SK-N-SH (cell line): ENCODE data around the gene ESPL1. TPM values are rescaled to one million over a fixed set of nuclear protein-coding genes. Genes with fewer than 3 reads are reported as not detected.

ENCODE experiments used
- CTCF ChIA-PET: fragments of 300-600, 350-600 bp; formaldehyde crosslinking; extraction: SDS; loops from one replicate; lab custom pipeline; 2021; lab: Yijun Ruan, JAX
- POLR2A ChIA-PET: fragments of 350-600 bp; sonication (Branson Sonifier 250); formaldehyde crosslinking; extraction: SDS; loops from one replicate; lab custom pipeline; 2020; ENCODE audit warnings: antibody characterized with exemption, inconsistent platforms; lab: Yijun Ruan, JAX
- DNase-seq: peaks from one replicate; pipeline ENCODE4 v3.0.0; 2012
- H2AFZ ChIP-seq: fragments of 200-600 bp; sonication (generic); 2 replicates; pipeline ENCODE4 v1.8.1; 2016; ENCODE audit warnings: antibody characterized with exemption, mild to moderate bottlenecking, low read depth
- H3F3A ChIP-seq: fragments of 200-600 bp; sonication (generic); replicated peaks from 2 replicates; pipeline ENCODE3; 2016; ENCODE audit warnings: antibody characterized with exemption, mild to moderate bottlenecking; ENCODE audit not compliant: insufficient read depth
- H3K27ac ChIP-seq, 2 experiments: fragments of 200-500 bp in 1 of 2; fragments of 200-600 bp in 1 of 2; sonication (Bioruptor generic) in 1 of 2; sonication (generic), shearing (Covaris generic) in 1 of 2; 2 replicates each; pipeline versions ENCODE4 v1.5.1 to v1.6.1; 2014 to 2016; ENCODE audit warnings: low read depth in 2 of 2, inconsistent platforms in 1 of 2, low read length in 1 of 2, mild to moderate bottlenecking in 1 of 2, mixed read lengths in 1 of 2
- H3K27me3 ChIP-seq: fragments of 200-600 bp; sonication (generic), shearing (Covaris generic); 2 replicates; pipeline ENCODE4 v1.6.1; 2016; ENCODE audit warnings: mixed run types; ENCODE audit not compliant: insufficient read depth
- H3K36me3 ChIP-seq, 2 experiments: fragments of 200-500 bp in 1 of 2; fragments of 200-600 bp in 1 of 2; sonication (Bioruptor generic) in 1 of 2; sonication (generic) in 1 of 2; replicated peaks in 1 of 2; 2 replicates each; pipeline versions ENCODE3 to v1.5.1; 2014 to 2016; ENCODE audit warnings: low read length in 1 of 2, mild to moderate bottlenecking in 1 of 2; ENCODE audit not compliant: insufficient read depth in 2 of 2, control insufficient read depth in 1 of 2
- H3K4me1 ChIP-seq, 2 experiments: fragments of 200-500 bp in 1 of 2; fragments of 200-600 bp in 1 of 2; sonication (Bioruptor generic) in 1 of 2; sonication (generic), shearing (Covaris generic) in 1 of 2; 2 replicates each; pipeline versions ENCODE4 v1.5.1 to v1.6.1; 2014 to 2016; ENCODE audit warnings: low read depth in 1 of 2, low read length in 1 of 2, mixed run types in 1 of 2; ENCODE audit not compliant: insufficient read depth in 2 of 2, control insufficient read depth in 1 of 2
- H3K4me2 ChIP-seq: fragments of 200-600 bp; sonication (generic), shearing (Covaris generic); 2 replicates; pipeline ENCODE4 v1.6.1; 2017; ENCODE audit warnings: mixed run types
- H3K4me3 ChIP-seq, 2 experiments: fragments of 200-500 bp in 1 of 2; fragments of 200-600 bp in 1 of 2; sonication (Bioruptor generic) in 1 of 2; sonication (generic), shearing (Covaris generic) in 1 of 2; 2 replicates each; pipeline versions ENCODE4 v1.5.1 to v1.8.1; 2014 to 2016; ENCODE audit warnings: low read depth in 2 of 2, inconsistent platforms in 1 of 2, low read length in 1 of 2, mild to moderate bottlenecking in 1 of 2, mixed read lengths in 1 of 2, moderate library complexity in 1 of 2
- H3K79me2 ChIP-seq: fragments of 200-600 bp; sonication (generic); 2 replicates; pipeline ENCODE4 v1.8.1; 2017; ENCODE audit warnings: mild to moderate bottlenecking; ENCODE audit not compliant: insufficient read depth
- H3K9ac ChIP-seq: fragments of 200-600 bp; sonication (generic); 2 replicates; pipeline ENCODE4 v1.6.1; 2017; ENCODE audit warnings: mixed run types
- H3K9me2 ChIP-seq: fragments of 200-600 bp; sonication (generic); 2 replicates; pipeline ENCODE4 v1.6.1; 2017; ENCODE audit warnings: mixed run types
- H3K9me3 ChIP-seq: fragments of 200-600 bp; sonication (generic); 2 replicates; pipeline ENCODE4 v1.6.1; 2017; ENCODE audit warnings: mixed run types, mild to moderate bottlenecking, moderate library complexity
- H4K20me1 ChIP-seq: fragments of 200-600 bp; sonication (generic); 2 replicates; pipeline ENCODE4 v1.6.1; 2017; ENCODE audit warnings: mild to moderate bottlenecking, mixed run types; ENCODE audit not compliant: insufficient read depth
- EZH2phosphoT487 ChIP-seq: fragments of 200-600 bp; sonication (generic); IDR thresholded peaks from 2 replicates; pipeline ENCODE4 v1.6.1; 2017; ENCODE audit warnings: low read depth, mixed run types, mild to moderate bottlenecking, antibody characterized with exemption, moderate library complexity, borderline replicate concordance
- FOSL2 ChIP-seq: IDR thresholded peaks from 2 replicates; pipeline ENCODE4 v1.4.0; 2012; ENCODE audit warnings: low read depth, mild to moderate bottlenecking, moderate library complexity, borderline replicate concordance
- FOXM1 ChIP-seq: IDR thresholded peaks from 2 replicates; pipeline ENCODE4 v1.4.0; 2012; ENCODE audit warnings: low read depth, mild to moderate bottlenecking
- GABPA ChIP-seq: IDR thresholded peaks from 2 replicates; pipeline ENCODE4 v1.4.0; 2012; ENCODE audit warnings: low read depth, mild to moderate bottlenecking
- GATA2 ChIP-seq: sonication (generic); formaldehyde crosslinking; IDR thresholded peaks from 2 replicates; pipeline ENCODE4 v1.5.0; 2020; ENCODE audit warnings: mild to moderate bottlenecking, missing genetic modification reagents
- MEF2A ChIP-seq: IDR thresholded peaks from 2 replicates; pipeline ENCODE4 v1.4.0; 2012; ENCODE audit warnings: low read depth, borderline replicate concordance
- NFIC ChIP-seq: IDR thresholded peaks from 2 replicates; pipeline ENCODE4 v1.4.0; 2012; ENCODE audit warnings: borderline replicate concordance
- POLR2AphosphoS5 ChIP-seq: IDR thresholded peaks from 2 replicates; pipeline ENCODE4 v1.6.1; 2012; ENCODE audit warnings: low read depth, low read length
- RAD21 ChIP-seq: IDR thresholded peaks from 2 replicates; pipeline ENCODE4 v1.6.1; 2012; ENCODE audit warnings: mild to moderate bottlenecking, low read length
- RCOR1 ChIP-seq: fragments of 150-350 bp; IDR thresholded peaks from 2 replicates; pipeline ENCODE4 v1.6.1; 2017; ENCODE audit warnings: antibody characterized with exemption, low read length
- RFX5 ChIP-seq: IDR thresholded peaks from 2 replicates; pipeline ENCODE4 v1.6.1; 2012; ENCODE audit warnings: mild to moderate bottlenecking, improper control_type of control experiment, low read length
- RXRA ChIP-seq: IDR thresholded peaks from 2 replicates; pipeline ENCODE4 v1.4.0; 2012; ENCODE audit warnings: low read depth, mild to moderate bottlenecking, borderline replicate concordance
- SIN3A ChIP-seq: IDR thresholded peaks from 2 replicates; pipeline ENCODE4 v1.6.1; 2012; ENCODE audit warnings: low read depth, mild to moderate bottlenecking, low read length, moderate library complexity, borderline replicate concordance
- TAF1 ChIP-seq: IDR thresholded peaks from 2 replicates; pipeline ENCODE4 v1.6.1; 2012; ENCODE audit warnings: low read depth, mild to moderate bottlenecking, low read length, moderate library complexity, borderline replicate concordance
- YY1 ChIP-seq: IDR thresholded peaks from 2 replicates; pipeline ENCODE4 v1.4.0; 2012; ENCODE audit warnings: low read depth, mild to moderate bottlenecking
- WGBS: methylation state at CpG from one replicate; pipeline ENCODE4 v1.1.6; 2017; ENCODE audit warnings: low lambda C conversion rate; 5-methylcytosine and 5-hydroxymethylcytosine counted together
- polyA plus RNA-seq, 3 experiments: library from polyadenylated mRNA; depleted of rRNA; stranded (reverse); fragments of >200 nt; gene quantifications; 2 replicates each; pipeline ENCODE4 v1.2.3, GENCODE V29; 2012
- TF ChIP-seq, protein P1 (sequence below): IDR thresholded peaks from 2 replicates; pipeline ENCODE4 v1.6.1; 2012; ENCODE audit warnings: mild to moderate bottlenecking, low read depth, low read length, moderate library complexity
- TF ChIP-seq, protein P2 (sequence below): IDR thresholded peaks from 2 replicates; pipeline ENCODE4; 2012
- TF ChIP-seq, protein P3 (sequence below): IDR thresholded peaks from 2 replicates; pipeline ENCODE4 v1.4.0; 2012; ENCODE audit warnings: low read depth, borderline replicate concordance

ESPL1 gene
- polyA plus RNA-seq, 1 of the 3 experiments (the other 2 are of a cell fraction) = 8.6 TPM

DNA sequence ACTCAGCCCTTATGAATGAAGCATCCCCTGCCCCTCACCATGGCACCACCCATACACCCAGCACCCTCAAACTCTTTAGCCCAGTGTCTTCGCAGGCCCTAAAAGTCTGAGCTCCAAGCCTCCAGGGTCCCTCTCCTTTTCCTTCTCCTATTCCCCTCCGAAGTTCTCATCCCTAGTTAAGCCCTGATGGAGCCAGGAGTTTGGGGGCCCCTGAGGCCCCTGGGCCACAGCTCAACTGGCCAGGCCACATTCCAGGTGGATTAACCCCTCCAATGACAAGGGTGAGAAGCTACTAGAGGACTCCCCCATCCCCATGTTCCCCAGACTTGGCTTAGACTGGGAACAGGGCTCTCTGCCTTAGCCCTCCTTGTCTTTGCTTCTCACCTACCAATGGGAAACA lies 38.6 kb upstream of the ESPL1 start:
- H3K4me3 ChIP-seq = no peak overlapping the region
- peaks cover 43 to 52% of the 10 kb centered on the region in 2 experiments; a peak in 3 of 4 replicates for H3K4me1 ChIP-seq
- WGBS = 84% methylated on average over 2 of the region's 2 CpGs
- peaks cover 9% of the 10 kb centered on the region for H3F3A ChIP-seq
- ChIA-PET CTCF (interaction anchor here (1.4 to 1.6 kb wide), 4 partner anchors 10 to 22 kb away, joined by 3 to 5 read pairs (median 4); a partner anchor contains a TSS), POLR2A (no interaction called here)
- no peaks in the 10 kb centered on the region for H3K9me2 ChIP-seq
- no peaks in the 10 kb centered on the region for H3K9me3 ChIP-seq
- no peak overlapping the region for H2AFZ ChIP-seq
- no peaks in the 10 kb centered on the region for H4K20me1 ChIP-seq
- no peak for TF ChIP-seq RAD21
- TF ChIP-seq YY1 = no peak
- no peak for TF ChIP-seq RCOR1
- H3K9ac ChIP-seq = no peak overlapping the region
- no peak for DNase-seq
- peak overlapping the region; percentile 91; the same call in 1 of the 2 replicates for H3K4me2 ChIP-seq
- no peaks in the 10 kb centered on the region for H3K27me3 ChIP-seq
- H3K79me2 ChIP-seq = peaks cover 5% of the 10 kb centered on the region; the same call in 1 of the 2 replicates
- no peak overlapping the region for H3K27ac ChIP-seq
- H3K36me3 ChIP-seq = peaks cover 0 to 8% of the 10 kb centered on the region in 2 experiments

DNA sequence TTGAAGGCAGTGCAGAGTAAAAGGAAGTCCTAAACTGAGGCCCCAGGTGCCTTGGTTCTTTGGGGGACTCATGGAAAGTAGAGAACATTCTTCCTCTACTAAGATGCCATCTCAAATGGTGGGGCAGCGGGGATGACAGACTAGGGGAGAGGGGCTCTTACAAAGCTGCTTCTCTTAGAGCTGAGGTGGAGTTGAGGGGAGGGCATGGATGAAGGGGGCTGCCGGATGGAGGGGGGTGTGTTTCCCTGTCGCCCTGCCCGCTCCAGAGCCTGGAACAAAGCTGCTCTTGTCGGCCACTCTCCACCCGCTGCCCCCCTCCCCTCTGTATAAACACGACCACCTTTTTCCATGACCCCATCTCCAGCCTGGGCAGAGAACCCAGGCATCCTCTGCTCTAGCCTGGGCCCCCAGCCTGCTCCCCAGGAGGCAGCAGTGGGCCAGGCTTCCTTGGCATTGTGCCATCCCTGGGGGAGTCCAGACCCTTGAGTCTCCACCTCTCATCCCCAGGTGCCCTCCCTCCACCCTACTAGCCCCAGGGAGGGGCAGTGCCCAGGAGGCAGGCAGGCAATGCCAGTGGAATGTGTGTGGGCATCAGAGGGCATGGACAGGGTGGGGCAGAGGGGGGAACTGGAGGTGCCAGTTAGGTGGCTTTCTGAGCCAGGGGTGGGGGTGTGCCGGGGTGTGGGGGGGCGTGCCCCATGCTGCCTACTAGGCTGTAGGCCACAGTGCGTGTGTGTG lies 37.8 kb upstream of the ESPL1 start:
- CTCF ChIA-PET = interaction anchor here (1.3 to 1.4 kb wide), 2 partner anchors 18 to 21 kb away, joined by 3 to 5 read pairs; a partner anchor contains a TSS
- POLR2A ChIA-PET = no interaction called here
- Histone ChIP-seq H3F3A (peaks cover 9% of the 10 kb centered on the region), H3K9ac (no peak overlapping the region), H3K4me2 (peak overlapping the region; percentile 91; the same call in 1 of the 2 replicates), H3K36me3 (peaks cover 0 to 8% of the 10 kb centered on the region in 2 experiments), H3K9me3 (no peaks in the 10 kb centered on the region), H3K27me3 (no peaks in the 10 kb centered on the region), H2AFZ (no peak overlapping the region), H3K9me2 (no peaks in the 10 kb centered on the region), H3K4me3 (no peak overlapping the region), H4K20me1 (no peaks in the 10 kb centered on the region), H3K27ac (no peak overlapping the region), H3K4me1 (peaks cover 38 to 52% of the 10 kb centered on the region in 2 experiments; a peak in 3 of 4 replicates), H3K79me2 (peaks cover 5% of the 10 kb centered on the region; the same call in 1 of the 2 replicates)
- no peak for TF ChIP-seq GABPA
- TF ChIP-seq SIN3A = no peak
- TF ChIP-seq YY1 = no peak
- TF ChIP-seq FOSL2 = no peak
- TF ChIP-seq, protein P1, sequence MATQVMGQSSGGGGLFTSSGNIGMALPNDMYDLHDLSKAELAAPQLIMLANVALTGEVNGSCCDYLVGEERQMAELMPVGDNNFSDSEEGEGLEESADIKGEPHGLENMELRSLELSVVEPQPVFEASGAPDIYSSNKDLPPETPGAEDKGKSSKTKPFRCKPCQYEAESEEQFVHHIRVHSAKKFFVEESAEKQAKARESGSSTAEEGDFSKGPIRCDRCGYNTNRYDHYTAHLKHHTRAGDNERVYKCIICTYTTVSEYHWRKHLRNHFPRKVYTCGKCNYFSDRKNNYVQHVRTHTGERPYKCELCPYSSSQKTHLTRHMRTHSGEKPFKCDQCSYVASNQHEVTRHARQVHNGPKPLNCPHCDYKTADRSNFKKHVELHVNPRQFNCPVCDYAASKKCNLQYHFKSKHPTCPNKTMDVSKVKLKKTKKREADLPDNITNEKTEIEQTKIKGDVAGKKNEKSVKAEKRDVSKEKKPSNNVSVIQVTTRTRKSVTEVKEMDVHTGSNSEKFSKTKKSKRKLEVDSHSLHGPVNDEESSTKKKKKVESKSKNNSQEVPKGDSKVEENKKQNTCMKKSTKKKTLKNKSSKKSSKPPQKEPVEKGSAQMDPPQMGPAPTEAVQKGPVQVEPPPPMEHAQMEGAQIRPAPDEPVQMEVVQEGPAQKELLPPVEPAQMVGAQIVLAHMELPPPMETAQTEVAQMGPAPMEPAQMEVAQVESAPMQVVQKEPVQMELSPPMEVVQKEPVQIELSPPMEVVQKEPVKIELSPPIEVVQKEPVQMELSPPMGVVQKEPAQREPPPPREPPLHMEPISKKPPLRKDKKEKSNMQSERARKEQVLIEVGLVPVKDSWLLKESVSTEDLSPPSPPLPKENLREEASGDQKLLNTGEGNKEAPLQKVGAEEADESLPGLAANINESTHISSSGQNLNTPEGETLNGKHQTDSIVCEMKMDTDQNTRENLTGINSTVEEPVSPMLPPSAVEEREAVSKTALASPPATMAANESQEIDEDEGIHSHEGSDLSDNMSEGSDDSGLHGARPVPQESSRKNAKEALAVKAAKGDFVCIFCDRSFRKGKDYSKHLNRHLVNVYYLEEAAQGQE = no peak
- TF ChIP-seq NFIC = no peak
- TF ChIP-seq POLR2AphosphoS5 = no peak
- TF ChIP-seq, protein P2, sequence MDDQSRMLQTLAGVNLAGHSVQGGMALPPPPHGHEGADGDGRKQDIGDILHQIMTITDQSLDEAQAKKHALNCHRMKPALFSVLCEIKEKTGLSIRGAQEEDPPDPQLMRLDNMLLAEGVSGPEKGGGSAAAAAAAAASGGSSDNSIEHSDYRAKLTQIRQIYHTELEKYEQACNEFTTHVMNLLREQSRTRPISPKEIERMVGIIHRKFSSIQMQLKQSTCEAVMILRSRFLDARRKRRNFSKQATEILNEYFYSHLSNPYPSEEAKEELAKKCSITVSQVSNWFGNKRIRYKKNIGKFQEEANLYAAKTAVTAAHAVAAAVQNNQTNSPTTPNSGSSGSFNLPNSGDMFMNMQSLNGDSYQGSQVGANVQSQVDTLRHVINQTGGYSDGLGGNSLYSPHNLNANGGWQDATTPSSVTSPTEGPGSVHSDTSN = no peak
- TF ChIP-seq, protein P3, sequence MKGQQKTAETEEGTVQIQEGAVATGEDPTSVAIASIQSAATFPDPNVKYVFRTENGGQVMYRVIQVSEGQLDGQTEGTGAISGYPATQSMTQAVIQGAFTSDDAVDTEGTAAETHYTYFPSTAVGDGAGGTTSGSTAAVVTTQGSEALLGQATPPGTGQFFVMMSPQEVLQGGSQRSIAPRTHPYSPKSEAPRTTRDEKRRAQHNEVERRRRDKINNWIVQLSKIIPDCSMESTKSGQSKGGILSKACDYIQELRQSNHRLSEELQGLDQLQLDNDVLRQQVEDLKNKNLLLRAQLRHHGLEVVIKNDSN = no peak
- no peak for TF ChIP-seq MEF2A
- TF ChIP-seq TAF1 = no peak
- no peak for TF ChIP-seq GATA2
- no peak for TF ChIP-seq FOXM1
- TF ChIP-seq RXRA = no peak
- no peak for TF ChIP-seq RFX5
- no peak for TF ChIP-seq EZH2phosphoT487
- WGBS = 90% methylated on average over 10 of the region's 10 CpGs
- DNase-seq = no peak
